Measurements from ENCODE around the gene KIAA1328.

KIAA1328 gene

GRCh38 chr18:37012452-37012851, 183.5 kb downstream of the KIAA1328 start:
- no peak for DNase-seq (ENCODE audit: low read depth)
- no peak overlapping the region for H3K4me3 ChIP-seq (ENCODE audit: low read length)
- TF ChIP-seq CTCF (conservative IDR thresholded peaks at IDR 0.05; ENCODE audit: low read length), result no peak

- DNase-seq (ENCODE audit: low read depth), result peak; percentile 18
- no peak overlapping the region for H3K4me3 ChIP-seq (ENCODE audit: low read length)
- peak; percentile 33 for TF ChIP-seq CTCF (conservative IDR thresholded peaks at IDR 0.05; ENCODE audit: low read length)
Measured at GRCh38 chr18:37019157-37019827, 190.4 kb downstream of the KIAA1328 start.

GRCh38 chr18:37033419-37033818, 204.5 kb downstream of the KIAA1328 start:
- TF ChIP-seq CTCF (conservative IDR thresholded peaks at IDR 0.05; ENCODE audit: low read length), result no peak
- no peak overlapping the region for H3K4me3 ChIP-seq (ENCODE audit: low read length)
- no peak for DNase-seq (ENCODE audit: low read depth)

- no peak for DNase-seq (ENCODE audit: low read depth)
- TF ChIP-seq CTCF (conservative IDR thresholded peaks at IDR 0.05; ENCODE audit: low read length), result no peak
- H3K4me3 ChIP-seq (ENCODE audit: low read length), result no peak overlapping the region
Measured at GRCh38 chr18:37042381-37042780, 213.5 kb downstream of the KIAA1328 start.

GRCh38 chr18:37055137-37055802, 226.3 kb downstream of the KIAA1328 start:
- TF ChIP-seq CTCF (conservative IDR thresholded peaks at IDR 0.05; ENCODE audit: low read length), result no peak
- DNase-seq (ENCODE audit: low read depth), result no peak
- H3K4me3 ChIP-seq (ENCODE audit: low read length), result no peak overlapping the region

GRCh38 chr18:37064187-37064586, 235.3 kb downstream of the KIAA1328 start:
- TF ChIP-seq CTCF (conservative IDR thresholded peaks at IDR 0.05; ENCODE audit: low read length), result no peak
- H3K4me3 ChIP-seq (ENCODE audit: low read length), result no peak overlapping the region
- no peak for DNase-seq (ENCODE audit: low read depth)

GRCh38 chr18:37065254-37065653, 236.3 kb downstream of the KIAA1328 start:
- TF ChIP-seq CTCF (conservative IDR thresholded peaks at IDR 0.05; ENCODE audit: low read length), result no peak
- DNase-seq (ENCODE audit: low read depth), result no peak

More at GRCh38 chr18:37065254-37065653, 236.3 kb downstream of the KIAA1328 start:
- no peak overlapping the region for H3K4me3 ChIP-seq (ENCODE audit: low read length)

Data from AG10803 (cell line).